ENCODE data around the gene NOL7.

NOL7 gene

DNA sequence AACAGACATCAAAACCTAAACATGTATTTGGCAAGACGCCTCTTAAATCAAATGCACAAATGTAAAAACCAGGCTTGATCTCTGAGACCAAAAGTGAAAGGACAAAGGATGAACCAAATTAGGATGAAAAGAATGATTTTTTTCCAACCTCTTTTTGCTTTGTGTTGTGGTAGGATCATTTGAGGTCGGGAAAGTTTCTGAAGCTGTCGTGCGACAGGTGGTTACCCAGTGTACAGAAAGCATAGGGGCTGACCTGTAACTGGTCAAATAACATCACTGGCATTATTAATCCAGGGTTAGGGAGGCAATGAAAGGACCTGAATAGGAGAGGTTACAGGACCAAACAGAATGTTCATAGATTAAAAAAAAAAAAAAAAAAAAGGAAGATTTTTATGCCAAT lies 18.1 kb upstream of the NOL7 start:
- DNase-seq (ENCODE audit: low read depth): no peak

DNA sequence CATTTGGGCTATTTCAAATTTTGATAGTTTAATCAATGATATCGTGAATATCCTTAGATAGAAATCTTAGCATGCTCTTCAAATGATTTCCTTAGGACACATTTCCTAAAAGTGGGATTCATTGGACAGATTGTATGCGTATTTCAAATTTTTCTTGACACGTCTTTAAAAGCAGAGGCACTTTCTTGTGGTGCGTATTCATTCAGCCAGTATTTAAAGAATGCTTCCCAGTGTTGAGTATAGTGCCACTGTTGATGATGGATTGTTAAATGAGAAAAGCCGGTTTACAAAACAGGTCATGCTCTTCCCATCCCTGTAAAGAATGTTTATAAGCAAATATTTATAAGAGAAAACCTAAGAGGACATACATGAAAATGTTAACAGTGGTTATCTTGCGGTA lies 15.1 kb upstream of the NOL7 start:
- DNase-seq (ENCODE audit: low read depth): no peak

DNA sequence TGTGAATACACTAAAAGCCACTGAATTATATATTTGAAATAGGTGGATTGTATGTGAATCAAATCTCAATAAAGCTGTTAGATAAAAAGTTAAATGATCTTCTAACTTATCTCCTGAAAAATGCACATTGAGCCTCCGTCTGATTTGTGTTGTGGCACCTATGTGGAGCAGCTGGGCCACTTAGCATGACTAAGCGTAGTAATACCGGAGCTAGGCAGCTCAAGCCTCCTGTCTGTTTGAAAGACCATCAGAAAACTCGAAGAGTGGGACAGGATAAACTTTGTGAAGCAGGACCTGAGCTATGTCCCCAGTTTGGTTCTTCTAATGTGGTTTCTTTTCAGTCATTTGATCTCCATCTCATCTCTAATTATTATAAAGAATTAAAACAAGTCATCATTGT lies 11.0 kb upstream of the NOL7 start:
- DNase-seq (ENCODE audit: low read depth): no peak

DNA sequence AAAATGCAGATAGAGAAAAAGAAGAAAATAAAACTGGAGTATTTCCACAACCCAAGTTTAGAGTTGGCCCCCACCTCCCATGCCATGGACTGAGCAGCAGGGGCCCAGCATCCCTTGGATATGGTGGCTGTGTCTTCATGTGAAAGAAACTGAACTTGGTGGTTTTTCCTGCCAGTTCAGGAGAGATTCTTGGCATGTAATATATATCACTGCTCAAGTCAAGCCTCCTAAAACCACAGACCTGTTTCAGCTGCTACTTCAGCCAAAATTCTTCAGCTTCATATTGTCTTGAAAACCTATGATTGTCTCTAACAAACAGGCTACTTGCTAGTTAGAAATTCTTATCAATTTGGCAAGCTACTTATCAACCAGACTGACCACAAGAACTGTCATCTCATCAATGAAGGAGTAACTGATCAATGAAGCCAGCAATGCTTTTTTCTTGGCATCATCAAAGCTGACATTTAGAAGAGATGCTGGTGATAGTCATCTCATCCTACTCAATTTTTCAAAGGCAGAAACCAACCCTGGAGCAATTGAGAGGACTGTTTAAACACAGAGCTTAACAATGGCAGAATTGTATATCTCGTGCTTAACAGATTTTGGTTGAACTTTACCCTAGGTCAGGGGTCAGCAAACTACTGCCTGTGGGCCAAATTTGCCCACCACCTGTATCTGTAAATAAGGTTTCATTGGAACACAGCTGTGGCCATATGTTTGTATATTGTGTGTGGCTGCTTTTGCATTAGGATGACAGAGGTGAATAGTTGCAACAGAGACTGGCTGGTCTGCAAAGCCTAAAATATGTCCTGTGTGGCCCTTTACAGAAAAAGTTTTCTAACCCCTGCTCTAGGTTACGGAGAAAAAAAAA lies 10.4 kb upstream of the NOL7 start:
- DNase-seq (ENCODE audit: low read depth): no peak

DNA sequence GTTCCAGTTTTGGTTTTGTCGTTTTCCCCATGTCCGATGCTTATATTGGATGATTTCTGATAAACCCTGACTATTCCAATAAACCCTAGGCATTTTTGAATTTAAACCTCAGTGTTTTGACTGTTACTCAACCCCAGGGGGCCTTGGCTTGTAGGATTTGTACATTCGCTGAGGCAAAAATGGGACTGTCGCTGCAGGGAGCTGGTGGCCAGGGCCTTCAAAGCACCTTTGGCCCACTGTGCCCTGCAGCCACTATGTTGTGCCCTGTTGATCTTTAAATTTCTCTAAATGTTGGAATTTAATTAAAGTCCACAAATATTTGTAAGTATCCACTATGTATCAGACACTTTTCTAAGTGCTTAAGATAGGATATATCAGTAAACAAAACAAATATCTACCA lies 9.5 kb upstream of the NOL7 start:
- DNase-seq (ENCODE audit: low read depth): no peak

DNA sequence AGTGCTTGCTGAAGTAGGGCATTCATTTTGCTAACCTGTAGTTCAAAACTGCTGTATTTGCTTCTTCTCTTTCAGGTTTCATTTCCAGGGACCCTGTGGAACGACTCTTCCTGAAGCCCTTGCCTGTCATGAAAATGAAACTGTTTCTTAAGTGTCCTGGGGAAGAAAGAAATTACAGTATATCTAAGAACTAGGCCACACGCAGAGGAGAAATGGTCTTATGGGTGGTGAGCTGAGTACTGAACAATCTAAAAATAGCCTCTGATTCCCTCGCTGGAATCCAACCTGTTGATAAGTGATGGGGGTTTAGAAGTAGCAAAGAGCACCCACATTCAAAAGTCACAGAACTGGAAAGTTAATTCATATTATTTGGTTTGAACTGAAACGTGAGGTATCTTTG lies 3.4 kb upstream of the NOL7 start:
- DNase-seq (ENCODE audit: low read depth): no peak

DNA sequence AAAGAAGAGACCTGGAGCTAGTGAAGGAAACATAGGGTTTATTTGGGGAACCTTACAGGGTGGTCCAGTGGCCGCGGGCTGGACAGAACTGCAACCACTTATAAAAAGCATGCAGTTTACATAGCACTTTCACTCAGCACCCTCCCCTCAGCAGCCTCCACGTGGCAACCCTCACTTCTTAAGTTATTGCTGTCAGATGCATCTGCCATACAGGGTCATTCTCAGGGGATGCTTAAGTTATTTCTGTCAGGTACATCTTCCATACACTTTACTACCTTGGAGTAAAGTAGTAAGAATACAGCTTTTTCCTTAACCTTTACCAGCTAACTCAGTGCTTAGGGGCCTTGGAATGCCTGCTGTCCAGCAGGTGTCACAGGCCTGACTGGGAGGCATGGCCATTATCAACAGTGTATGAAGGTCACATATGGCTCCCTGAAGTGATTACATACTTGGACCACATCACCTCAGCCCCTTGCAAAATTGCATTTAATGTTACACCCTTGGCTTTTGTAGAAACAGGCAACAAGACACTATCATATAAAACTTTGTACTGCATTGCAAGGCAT lies 2.0 kb upstream of the NOL7 start:
- DNase-seq (ENCODE audit: low read depth): no peak

DNA sequence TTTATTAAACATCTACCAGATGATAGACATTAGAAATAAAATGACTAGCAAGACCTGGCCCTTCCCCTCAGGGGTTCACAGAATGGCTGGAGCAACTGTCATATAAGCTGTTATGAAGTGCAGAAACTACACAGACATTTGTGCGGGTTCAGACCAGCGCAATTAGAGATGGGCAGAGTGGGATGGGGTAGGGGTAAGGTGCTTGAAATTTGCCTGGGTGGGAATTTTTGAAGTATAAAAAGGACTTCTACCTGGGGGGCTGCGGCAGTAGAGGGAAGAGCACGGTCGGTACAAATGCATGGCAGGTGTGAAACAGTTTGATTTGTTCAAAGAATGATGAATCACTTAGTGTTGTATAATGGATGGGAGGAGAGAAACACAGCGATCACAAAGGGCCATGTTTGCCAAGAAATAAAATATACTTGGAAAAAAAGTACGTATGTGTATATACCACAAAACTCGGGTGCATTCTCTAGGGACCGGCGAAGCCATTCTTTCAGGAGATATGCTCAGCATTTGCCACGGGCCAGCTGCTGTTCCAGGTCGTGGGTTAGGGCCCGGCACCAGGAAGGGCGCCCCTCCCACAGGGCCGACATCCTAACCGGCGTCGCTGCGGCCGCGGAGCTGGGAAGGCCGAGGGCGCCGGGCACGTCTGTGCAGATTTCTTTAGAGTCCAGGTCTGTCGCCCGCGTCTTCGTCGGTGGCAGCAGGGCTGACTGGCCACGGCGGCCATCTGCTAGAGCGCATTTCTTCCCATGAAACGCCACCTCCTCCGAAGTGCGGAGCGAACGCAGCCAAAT lies 809 bp upstream of the NOL7 start:
- DNase-seq (ENCODE audit: low read depth): peak; percentile 43

DNA sequence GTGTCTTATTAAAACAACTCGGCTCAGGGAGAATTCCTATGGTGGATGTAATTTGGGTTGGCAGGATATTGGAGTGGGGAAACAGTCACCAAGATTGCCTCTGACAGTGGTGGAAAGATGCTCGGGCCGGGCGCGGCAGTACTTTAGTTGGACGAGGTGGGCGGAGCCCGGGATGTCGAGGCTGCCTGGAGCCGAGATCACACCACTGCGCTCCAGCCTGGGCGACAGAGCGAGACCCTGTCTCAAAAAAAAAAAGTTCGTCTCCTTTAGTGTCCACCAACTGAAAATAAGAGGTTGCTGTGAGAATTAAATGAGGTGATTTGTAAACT lies 621 bp downstream of the NOL7 start:
- peak; percentile 43 for DNase-seq (ENCODE audit: low read depth)

DNA sequence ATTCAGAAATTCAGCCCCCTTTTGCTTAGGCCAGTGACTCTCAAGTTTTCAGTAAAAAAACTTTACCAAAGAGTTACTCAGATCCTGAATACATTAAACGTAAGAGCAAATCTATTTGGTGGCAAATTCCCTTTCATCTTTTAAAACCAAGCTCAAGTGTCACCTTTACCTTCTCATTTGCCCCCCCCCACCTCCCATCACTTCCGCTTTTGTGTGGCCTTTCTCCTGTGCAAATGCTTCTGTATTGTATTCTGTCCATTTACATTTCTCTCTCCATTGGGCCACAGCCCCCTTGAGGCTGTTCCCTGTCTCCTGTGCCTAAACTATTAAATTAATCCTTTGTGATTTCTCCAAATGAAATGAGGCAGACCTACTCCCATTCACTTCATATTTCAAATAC lies 1.9 kb downstream of the NOL7 start:
- no peak for DNase-seq (ENCODE audit: low read depth)

DNA sequence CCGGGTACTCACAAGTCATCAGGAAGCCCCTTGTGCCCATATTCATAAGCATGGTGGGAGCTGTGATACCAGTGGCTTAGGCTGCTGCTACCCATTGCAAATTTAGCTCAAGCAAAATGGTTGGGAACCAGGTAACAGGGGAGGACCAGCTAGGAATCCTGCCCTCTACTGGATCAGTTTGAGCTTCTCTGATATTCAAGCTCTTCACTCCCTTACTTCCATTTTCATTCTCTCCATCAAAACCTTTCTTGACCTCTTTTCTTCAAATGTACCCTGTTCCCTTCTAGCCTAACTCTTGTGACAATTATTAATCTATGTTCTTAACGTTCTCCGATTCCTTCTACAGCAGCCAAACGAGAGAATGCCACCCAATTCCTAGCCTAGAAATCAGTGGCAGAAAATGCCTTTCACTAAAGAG lies 9.7 kb downstream of the NOL7 start:
- DNase-seq (ENCODE audit: low read depth): peak; percentile 55

DNA sequence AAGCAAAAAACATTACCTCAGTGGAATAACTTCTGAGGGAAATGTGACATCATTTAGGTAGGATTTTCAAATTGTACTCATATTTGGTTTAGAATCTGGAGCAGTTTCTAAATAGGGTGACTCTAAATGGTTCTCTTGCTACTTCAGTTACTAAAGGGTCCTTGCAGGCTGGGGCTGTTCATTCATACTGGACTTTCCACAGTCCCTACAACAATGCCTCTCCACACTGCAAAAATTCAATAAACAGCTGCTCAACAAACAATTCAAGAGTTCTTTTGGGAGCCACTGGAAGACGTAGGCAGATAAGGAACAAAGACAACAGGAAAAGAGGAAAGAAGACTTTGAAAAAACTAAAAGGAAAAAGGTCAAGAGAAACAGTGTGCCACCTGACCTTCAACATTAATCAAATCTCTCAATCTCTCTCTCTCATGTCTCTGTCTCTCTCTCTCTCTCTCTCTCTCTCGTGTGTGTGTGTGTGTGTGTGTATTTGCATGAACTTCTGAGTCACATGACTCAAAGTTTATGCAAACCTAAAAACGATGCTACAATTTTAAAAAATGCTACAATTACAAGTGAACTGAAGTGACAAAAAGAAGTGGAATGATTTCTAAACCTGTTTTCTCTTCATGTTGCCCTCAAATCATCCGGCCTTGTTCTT lies 14.5 kb downstream of the NOL7 start:
- no peak for DNase-seq (ENCODE audit: low read depth)

DNA sequence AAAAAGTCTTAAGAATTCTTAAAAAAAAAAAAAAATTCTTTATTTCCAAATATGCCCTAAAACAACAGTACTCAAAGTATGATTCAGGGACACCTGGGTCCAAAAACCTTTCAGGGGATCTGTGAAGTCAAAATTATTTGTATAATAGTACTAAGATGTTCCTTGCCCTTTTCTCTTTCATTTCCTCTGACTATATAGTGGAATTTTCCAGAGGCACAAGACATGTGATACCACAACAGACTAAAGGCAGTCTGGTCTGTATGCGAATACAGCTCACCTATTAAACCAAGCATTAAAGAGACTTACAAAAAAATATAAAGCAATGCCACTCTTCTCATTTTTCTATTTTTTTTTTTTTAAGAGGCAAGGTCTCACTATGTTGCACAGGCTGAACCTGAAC lies 15.4 kb downstream of the NOL7 start:
- DNase-seq (ENCODE audit: low read depth): no peak

DNA sequence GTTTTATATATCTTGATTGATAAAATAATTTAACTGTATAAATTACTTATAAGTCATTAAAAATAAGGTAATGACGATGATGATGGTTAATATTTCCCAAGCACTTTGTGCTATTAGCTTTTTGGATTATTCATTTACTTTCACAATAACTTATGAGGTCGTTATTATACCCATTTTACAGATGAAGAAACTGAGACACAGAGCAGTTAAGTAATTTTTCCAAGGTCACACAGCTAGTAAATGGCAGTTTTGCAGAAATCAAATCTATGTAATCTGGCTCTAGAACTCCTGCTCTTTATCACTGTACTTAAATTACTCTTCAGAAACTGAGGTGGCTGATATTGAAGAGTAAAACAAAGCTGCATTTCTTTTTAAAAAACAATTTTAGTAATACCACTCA lies 18.2 kb downstream of the NOL7 start:
- DNase-seq (ENCODE audit: low read depth): no peak

DNA sequence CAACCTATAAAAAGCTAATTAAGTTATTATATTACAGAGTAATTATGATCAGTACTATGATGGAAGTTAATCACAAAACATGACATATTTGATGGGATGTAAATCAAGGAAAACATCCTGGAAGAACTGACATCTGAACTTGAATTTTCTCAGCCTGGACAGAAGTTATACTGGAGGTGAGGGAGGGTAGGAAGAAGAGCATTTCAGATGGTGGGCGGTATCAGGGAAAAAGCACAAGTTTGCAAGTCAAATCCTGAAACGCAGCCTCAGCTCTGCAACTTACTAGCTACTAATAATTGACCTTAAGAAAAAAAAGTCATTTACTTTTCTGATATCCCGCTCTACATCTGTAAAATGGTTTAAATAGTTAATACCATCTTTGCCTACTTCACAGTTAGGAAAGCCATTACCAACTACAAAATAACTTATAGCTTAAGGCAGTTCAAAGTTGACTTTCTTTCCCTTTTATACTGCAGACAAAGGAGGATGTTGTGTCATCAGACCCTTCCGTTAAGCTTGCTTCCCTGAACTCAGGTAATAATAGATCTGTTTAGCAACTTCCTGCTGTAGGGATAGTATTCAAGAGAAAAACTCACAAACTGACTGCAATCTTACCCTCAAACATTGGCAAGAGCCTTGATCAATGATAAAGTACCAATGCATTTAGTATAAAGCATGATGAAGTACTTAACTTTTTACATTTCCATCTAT lies 21.0 kb downstream of the NOL7 start:
- no peak for DNase-seq (ENCODE audit: low read depth)

DNA sequence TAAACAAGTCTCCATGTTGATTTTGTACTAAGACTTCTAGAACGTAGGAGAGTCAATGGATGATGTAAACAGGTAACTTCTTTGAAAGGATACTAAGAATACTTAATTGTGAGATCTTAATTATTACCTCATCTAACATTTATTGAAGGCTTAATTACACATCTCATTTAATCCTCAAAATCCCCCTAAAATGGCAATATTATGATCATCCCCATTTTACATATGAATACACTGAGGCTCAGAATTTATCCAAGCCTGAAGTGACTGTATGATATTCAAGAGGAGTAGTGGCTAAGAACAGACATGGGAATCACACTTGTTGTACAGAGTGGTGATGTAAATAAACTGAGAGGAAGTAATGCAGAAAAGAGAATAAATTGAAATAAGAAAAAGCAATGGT lies 22.9 kb downstream of the NOL7 start:
- DNase-seq (ENCODE audit: low read depth): no peak

DNA sequence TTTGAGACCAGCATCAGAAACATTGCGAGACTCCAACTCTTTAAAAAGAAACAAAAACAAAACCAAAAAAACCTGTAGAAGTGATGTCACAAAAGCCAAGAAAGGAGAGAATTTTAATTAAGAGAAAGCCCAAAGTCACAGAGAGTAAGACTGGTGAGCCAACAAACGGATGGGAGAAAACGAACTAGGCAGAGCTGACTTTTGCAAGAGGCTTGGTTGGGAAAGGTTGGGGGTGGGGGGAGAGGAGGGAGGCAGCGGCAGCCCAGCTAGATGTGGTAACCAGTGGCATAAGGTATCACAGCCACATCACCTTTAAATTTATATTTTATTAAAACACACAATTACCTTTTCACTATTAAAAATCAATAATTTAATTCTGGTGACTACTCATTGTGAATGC lies 23.5 kb downstream of the NOL7 start:
- no peak for DNase-seq (ENCODE audit: low read depth)

DNA sequence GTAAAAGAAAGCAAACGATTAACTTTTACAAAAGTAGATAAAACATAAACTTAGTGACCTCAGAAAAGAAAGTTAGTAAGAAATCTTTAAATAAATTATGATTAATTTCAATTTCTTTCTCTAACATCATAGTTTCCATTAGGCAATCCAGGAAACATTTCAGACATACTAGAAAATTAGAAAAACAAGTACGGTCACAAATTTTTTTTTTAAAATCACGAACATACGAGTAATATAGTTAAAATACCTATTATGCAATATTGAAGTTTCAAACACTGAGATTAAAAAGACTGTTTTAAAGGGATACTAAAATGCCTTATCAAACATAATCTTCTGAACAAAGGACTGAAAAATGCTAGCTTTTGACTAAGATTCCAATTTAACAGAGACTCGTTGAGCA lies 26.2 kb downstream of the NOL7 start:
- peak; percentile 60 for DNase-seq (ENCODE audit: low read depth)

DNA sequence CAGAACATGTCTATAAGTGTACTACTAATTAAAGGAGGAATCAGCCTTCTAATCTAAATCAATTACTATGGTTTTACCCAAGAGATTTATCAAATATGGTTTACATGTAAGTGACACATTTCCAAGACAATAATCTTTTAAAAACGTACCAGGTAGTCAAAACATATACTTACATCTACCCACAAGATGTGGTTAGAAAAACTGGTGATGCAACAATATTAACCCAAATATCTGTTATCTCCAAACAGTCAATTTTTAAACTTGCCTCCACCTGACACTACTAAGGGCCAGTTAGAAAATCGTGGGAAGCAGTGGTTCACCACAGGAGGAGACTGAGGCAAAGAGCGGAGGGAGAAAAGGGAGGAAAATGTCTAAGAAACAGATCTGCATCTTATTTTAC lies 28.0 kb downstream of the NOL7 start:
- DNase-seq (ENCODE audit: low read depth): no peak

DNA sequence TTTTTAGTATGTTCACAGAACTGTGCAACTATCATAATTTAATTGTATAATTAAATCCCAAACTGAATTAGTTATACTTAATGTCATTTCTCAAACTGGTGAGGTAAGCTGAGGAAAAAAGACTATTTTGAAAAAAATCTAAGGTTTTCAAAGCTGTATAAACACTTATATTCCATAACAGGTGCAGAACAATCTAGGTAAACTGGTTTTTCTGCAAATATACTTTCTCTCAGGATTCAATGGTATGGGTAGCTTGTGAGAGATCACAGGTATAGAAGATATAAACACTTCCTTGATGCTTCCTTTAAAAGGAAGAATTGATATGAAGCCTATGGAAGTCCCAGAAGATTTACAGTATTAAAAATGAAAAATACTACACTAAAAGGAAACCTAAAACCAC lies 33.7 kb downstream of the NOL7 start:
- DNase-seq (ENCODE audit: low read depth): no peak

DNA sequence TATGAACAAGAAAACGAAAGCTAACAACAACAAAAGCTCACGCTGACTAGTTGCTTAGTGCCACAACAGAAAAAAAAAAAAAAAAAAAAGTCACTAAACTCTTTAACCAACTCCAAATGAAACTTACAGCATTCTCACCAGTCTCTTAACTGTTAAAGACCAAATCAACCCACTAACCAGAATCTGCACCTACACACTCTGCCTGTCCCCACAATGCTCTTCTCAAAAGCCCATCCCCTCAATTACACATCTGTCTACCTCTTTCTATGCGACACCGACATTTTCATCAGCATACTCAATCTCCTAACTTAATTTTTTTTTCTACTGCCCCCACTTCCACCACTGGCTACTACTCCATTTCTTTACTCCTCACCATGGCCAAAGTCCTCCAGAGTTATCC lies 34.3 kb downstream of the NOL7 start:
- no peak for DNase-seq (ENCODE audit: low read depth)

DNA sequence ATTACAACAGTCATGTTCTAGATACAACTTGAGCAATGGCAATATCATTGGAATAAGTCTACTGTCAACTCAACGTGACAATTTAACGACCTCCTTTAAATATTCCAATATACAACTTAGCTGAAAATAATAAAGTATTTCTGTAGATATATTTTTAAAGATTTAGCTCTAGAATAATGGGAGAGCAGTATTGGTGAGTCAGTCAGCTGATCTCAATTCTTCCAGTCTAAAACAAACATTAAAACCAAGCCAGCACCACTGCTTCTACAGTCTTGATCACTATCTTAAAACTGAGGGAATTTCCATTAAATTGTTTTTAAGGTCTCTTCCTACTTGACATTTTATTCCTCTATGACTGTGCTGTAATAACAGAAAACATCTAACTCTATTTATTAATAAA lies 38.2 kb downstream of the NOL7 start:
- DNase-seq (ENCODE audit: low read depth): peak; percentile 54
